Esophagus muscularis mucosa (tissue), 4 donors: ENCODE measurements around the gene RAMP1. TPM values are rescaled to one million over a fixed set of nuclear protein-coding genes. Genes with fewer than 3 reads are reported as not detected.

Experiments used
- DNase-seq: peaks from one replicate; pipeline ENCODE4 v3.0.0-alpha.2; 2017; ENCODE audit errors: extremely low spot score
- H3K27ac ChIP-seq, 4 donors: fragments of 200-600 bp; sonication (generic); replicated peaks in 1 of 4; 1 replicate in 3 of 4; 2 replicates in 1 of 4; pipeline ENCODE4 v1.5.1; 2016 to 2019; ENCODE audit warnings: mild to moderate bottlenecking in 1 of 4
- H3K27me3 ChIP-seq, 4 donors: fragments of 200-600 bp; sonication (generic); one replicate each; pipeline versions ENCODE4 v1.5.1 to v1.6.0; 2016 to 2019
- H3K36me3 ChIP-seq, 4 donors: fragments of 200-600 bp; sonication (generic); one replicate each; pipeline ENCODE4 v1.5.1; 2016 to 2019
- H3K4me1 ChIP-seq, 4 donors: fragments of 200-600 bp; sonication (generic); one replicate each; pipeline ENCODE4 v1.5.1; 2016 to 2019
- H3K4me3 ChIP-seq, 4 donors: fragments of 200-600 bp; sonication (generic); 1 replicate in 2 of 4; 2 replicates in 2 of 4; pipeline ENCODE4 v1.5.1; 2016 to 2019; ENCODE audit warnings: mild to moderate bottlenecking in 4 of 4, moderate library complexity in 1 of 4
- H3K9me3 ChIP-seq, 4 donors: fragments of 200-600 bp; sonication (generic); 1 replicate in 3 of 4; 2 replicates in 1 of 4; pipeline ENCODE4 v1.5.1; 2016 to 2019
- CTCF ChIP-seq, 3 experiments: fragments of 200-600 bp in 2 of 3; fragments of 450-650 bp in 1 of 3; sonication (generic) in 2 of 3; IDR thresholded peaks; one replicate each; pipeline ENCODE4 v1.5.1; 2017 to 2019; ENCODE audit warnings: antibody characterized with exemption in 3 of 3, mild to moderate bottlenecking in 2 of 3, moderate library complexity in 1 of 3
- EP300 ChIP-seq: sonication (generic); formaldehyde crosslinking; IDR thresholded peaks from one replicate; pipeline ENCODE4 v1.6.1; 2017; ENCODE audit warnings: antibody characterized with exemption
- POLR2A ChIP-seq: fragments of 450-650 bp; IDR thresholded peaks from one replicate; pipeline ENCODE4 v1.6.1; 2017; ENCODE audit warnings: antibody characterized with exemption, moderate library complexity, mild to moderate bottlenecking, low read depth
- POLR2AphosphoS5 ChIP-seq, 2 donors: sonication (generic); formaldehyde crosslinking; IDR thresholded peaks; one replicate each; pipeline ENCODE4 v1.6.1; 2017; ENCODE audit warnings: antibody characterized with exemption in 2 of 2
- WGBS: methylation state at CpG from one replicate; pipeline ENCODE4 v1.1.5; 2018; 5-methylcytosine and 5-hydroxymethylcytosine counted together
- intact Hi-C: fragments of 100-400 bp; cut with DNase I; formaldehyde crosslinking; loops from one replicate; pipeline ENCODE4 v1.15.1; 2023
- total RNA-seq, 4 donors: library from RNA; depleted of rRNA; stranded (reverse); fragments of >200 nt; gene quantifications; one replicate each; pipeline versions ENCODE4 v1.1.0 to v1.2.1, GENCODE V29; 2016

The RAMP1 gene
- total RNA-seq, 4 donors from 2014 or later: 172 to 287 (median 231) TPM

DNA sequence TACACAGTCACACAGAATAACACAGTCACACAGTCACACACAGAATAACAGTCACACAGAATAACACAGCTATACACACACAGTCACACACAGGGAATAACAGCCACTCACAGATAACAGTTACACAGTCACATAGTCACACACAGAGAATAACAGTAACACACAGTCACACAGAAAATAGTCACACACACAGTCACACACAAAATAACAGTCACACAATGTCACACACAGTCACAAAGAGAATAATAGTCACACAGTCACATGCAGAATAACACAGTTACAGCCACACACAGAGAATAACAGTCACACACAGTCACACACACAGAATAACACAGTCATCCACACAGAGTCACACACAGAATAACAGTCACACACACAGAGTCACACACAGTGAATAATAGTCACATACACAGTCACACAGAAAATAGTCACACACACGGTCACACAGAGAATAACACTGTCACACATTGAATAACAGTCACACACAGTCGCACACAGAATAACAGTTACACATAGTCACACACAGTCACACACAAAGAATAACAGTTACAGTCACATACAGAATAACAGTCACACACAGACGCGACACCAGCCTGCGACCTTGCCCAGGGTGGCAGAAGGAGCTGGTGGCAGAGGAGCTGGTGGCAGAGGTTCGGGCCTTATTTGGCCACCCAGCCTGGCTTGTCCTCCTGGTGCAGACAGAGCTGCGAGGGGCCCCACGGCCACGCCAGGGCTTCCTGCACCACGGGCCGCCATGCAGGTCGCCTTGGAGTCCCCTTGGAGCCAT, 51.3 kb downstream of the RAMP1 start:
- DNase-seq: no peak
- Histone ChIP-seq H3K9me3 (peaks cover 0 to 9% (median 4%) of the 10 kb centered on the region in 4 donors), H3K36me3 (peaks cover 0 to 23% (median 6%) of the 10 kb centered on the region in 4 donors), H3K27ac (no peak overlapping the region), H3K27me3 (no peaks in the 10 kb centered on the region), H3K4me1 (peaks cover 0 to 5% (median 3%) of the 10 kb centered on the region in 4 donors), H3K4me3 (no peak overlapping the region)
- intact Hi-C loops: no loop called here
- 93% methylated on average over 6 of the region's 12 CpGs for WGBS
- TF ChIP-seq EP300 (no peak), POLR2AphosphoS5 (IDR thresholded peaks at IDR 0.05) (no peak), CTCF (IDR thresholded peaks at IDR 0.05) (no peak), POLR2A (no peak)

- no peak for DNase-seq
- Histone ChIP-seq H3K27ac (no peak overlapping the region), H3K36me3 (peaks cover 0 to 23% (median 6%) of the 10 kb centered on the region in 4 donors), H3K4me1 (peaks cover 0 to 5% (median 0%) of the 10 kb centered on the region in 4 donors), H3K4me3 (no peak overlapping the region), H3K27me3 (no peaks in the 10 kb centered on the region), H3K9me3 (peaks cover 0 to 9% (median 4%) of the 10 kb centered on the region in 4 donors)
- 86% methylated on average over 9 of the region's 28 CpGs for WGBS
- intact Hi-C loops: no loop called here
- TF ChIP-seq EP300 (no peak), CTCF (IDR thresholded peaks at IDR 0.05) (no peak)
These were observed 52.1 kb downstream of the RAMP1 start for GRCh38 chr2:237911363-237912017.

DNA sequence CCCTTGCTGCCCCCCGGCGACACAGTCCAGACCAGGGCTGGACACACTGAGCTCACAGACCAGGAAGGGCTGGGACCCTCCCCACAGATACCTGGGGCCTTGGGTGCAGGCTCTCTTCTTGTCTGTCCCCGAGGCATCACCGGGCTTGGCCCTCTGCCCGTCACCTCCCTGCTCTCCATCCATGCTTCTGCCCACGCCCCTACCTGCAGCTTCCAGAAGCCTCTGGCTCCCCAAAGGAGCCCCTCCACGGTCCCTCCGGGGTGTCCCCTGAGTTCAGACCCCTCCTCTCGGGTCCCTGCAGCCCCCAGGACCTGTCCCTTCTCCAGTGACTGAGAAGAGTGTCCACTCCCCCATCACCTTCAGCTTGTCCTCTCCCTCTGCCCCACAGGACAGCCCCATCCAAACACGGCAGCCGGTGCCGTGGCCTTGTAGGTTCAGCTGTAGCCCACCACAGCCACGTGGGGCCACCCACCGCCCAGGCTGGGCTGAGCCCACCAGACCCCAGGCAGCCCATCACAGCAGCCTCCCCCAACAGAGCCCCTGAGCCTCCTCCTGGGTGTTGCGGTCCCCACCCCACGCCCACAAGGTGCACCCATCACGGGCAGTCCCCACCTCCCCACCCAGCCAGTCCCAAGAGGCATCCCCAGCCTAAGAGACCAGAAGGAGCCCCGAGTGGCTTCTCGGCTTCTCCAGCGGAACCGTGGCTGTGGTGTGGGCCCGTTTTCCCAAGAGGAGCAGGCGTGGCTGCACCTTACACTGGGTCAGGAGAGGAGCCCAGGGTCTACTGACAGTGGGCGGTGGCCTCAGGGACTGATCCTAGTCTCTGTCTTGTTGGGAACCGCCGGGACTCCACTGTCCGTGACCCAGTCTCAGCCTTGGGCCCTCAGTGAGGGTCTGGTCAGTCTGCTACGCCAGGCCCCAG, 53.1 kb downstream of the RAMP1 start:
- Histone ChIP-seq H3K27me3 (no peaks in the 10 kb centered on the region), H3K9me3 (peaks cover 0 to under 1% (median under 1%) of the 10 kb centered on the region in 4 donors), H3K36me3 (peaks cover 0 to 23% (median 6%) of the 10 kb centered on the region in 4 donors), H3K4me3 (no peak overlapping the region), H3K27ac (peak overlapping the region in 1 of 4 donors; percentile 13), H3K4me1 (peaks cover 0 to 5% (median 0%) of the 10 kb centered on the region in 4 donors)
- TF ChIP-seq POLR2A (no peak), EP300 (no peak)
- intact Hi-C loops: no loop called here
- DNase-seq: no peak
- 91% methylated on average over 16 of the region's 28 CpGs for WGBS

GRCh38 chr2:237913193-237913917, 53.9 kb downstream of the RAMP1 start:
- Histone ChIP-seq H3K27me3 (no peaks in the 10 kb centered on the region), H3K36me3 (peaks cover 0 to 23% (median 6%) of the 10 kb centered on the region in 4 donors), H3K4me1 (peaks cover 0 to 5% (median 0%) of the 10 kb centered on the region in 4 donors), H3K4me3 (no peak overlapping the region), H3K27ac (peak overlapping the region in 1 of 4 donors; percentile 13), H3K9me3 (no peaks in the 10 kb centered on the region)
- intact Hi-C loops: no loop called here
- TF ChIP-seq CTCF (IDR thresholded peaks at IDR 0.05): no peak
- TF ChIP-seq POLR2A: no peak
- TF ChIP-seq EP300: no peak
- TF ChIP-seq POLR2AphosphoS5 (IDR thresholded peaks at IDR 0.05): no peak
- DNase-seq: no peak
- 86% methylated on average over 16 of the region's 26 CpGs for WGBS
